SJCRH30 (cell line): ENCODE data around the gene LDB2. TPM values are rescaled to one million over a fixed set of nuclear protein-coding genes. Genes with fewer than 3 reads are reported as not detected.

Experiments
- DNase-seq, 2 experiments: peaks; one replicate each; pipeline ENCODE4 v3.0.0-alpha.2; 2015 to 2020
- H3K27ac ChIP-seq: fragments of 250-450 bp; sonication (Bioruptor Pico); 2 replicates; pipeline ENCODE4 v1.5.1; 2020; ENCODE audit warnings: mild to moderate bottlenecking, moderate library complexity
- H3K27me3 ChIP-seq: fragments of 250-450 bp; sonication (Bioruptor Pico); 2 replicates; pipeline ENCODE4 v1.5.1; 2020; ENCODE audit warnings: mild to moderate bottlenecking, moderate library complexity
- H3K36me3 ChIP-seq: fragments of 250-450 bp; sonication (Bioruptor Pico); 2 replicates; pipeline ENCODE4 v1.5.1; 2020; ENCODE audit warnings: mild to moderate bottlenecking, moderate library complexity
- H3K4me1 ChIP-seq: fragments of 250-450 bp; sonication (Bioruptor Pico); 2 replicates; pipeline ENCODE4 v1.5.1; 2020; ENCODE audit warnings: mild to moderate bottlenecking, moderate library complexity
- H3K4me3 ChIP-seq: fragments of 250-450 bp; sonication (Bioruptor Pico); 2 replicates; pipeline ENCODE4 v1.5.1; 2020; ENCODE audit warnings: mild to moderate bottlenecking, moderate library complexity
- H3K9me3 ChIP-seq: fragments of 250-450 bp; sonication (Bioruptor Pico); replicated peaks from 2 replicates; pipeline ENCODE4 v1.5.1; 2020; ENCODE audit warnings: mild to moderate bottlenecking, moderate library complexity
- total RNA-seq: library from RNA; depleted of rRNA; stranded (reverse); fragments of >200 nt; shearing (Covaris generic); gene quantifications from 2 replicates; pipeline ENCODE4 v1.2.3, GENCODE V29; 2014

The LDB2 gene
- total RNA-seq, 1 experiment from 2014 or later = 0.51 TPM

- Histone ChIP-seq H3K27ac (no peak overlapping the region), H3K9me3 (no peaks in the 10 kb centered on the region), H3K36me3 (no peaks in the 10 kb centered on the region), H3K4me1 (no peaks in the 10 kb centered on the region), H3K4me3 (no peak overlapping the region), H3K27me3 (no peaks in the 10 kb centered on the region)
- DNase-seq = no peak
These were observed 275.6 kb downstream of the LDB2 start for GRCh38 chr4:16622826-16623225.

DNA sequence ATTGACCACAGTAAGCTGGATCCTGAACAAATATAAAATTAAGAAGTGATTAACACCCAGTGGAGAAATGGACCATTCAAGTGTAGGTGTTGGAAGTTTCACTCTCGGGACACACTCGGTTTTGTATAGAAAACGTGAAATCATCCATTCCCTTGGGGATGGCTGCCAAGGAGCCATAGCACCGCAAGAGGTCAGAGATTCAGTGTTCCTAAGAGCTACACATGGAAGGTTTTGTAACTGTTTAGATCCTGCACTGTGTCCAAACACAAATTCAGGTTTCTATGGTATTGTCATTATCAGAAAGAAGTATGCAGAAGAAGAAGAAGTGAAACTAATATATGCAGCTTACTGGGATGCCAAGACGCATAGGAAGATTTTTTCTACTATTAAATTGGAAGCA, 281.0 kb downstream of the LDB2 start:
- H3K4me3 ChIP-seq = no peak overlapping the region
- H3K9me3 ChIP-seq = no peaks in the 10 kb centered on the region
- 0 out of 2 replicates have a peak, but pooled peaks cover 4% of the 10 kb centered on the region for H3K27me3 ChIP-seq
- H3K27ac ChIP-seq = no peak overlapping the region
- DNase-seq = no peak
- H3K4me1 ChIP-seq = no peaks in the 10 kb centered on the region
- no peaks in the 10 kb centered on the region for H3K36me3 ChIP-seq

GRCh38 chr4:16617011-16617410, 281.4 kb downstream of the LDB2 start:
- H3K4me1 ChIP-seq = no peaks in the 10 kb centered on the region
- H3K27me3 ChIP-seq = 0 out of 2 replicates have a peak, but pooled peaks cover 4% of the 10 kb centered on the region
- H3K9me3 ChIP-seq = no peaks in the 10 kb centered on the region
- H3K36me3 ChIP-seq = no peaks in the 10 kb centered on the region
- no peak for DNase-seq
- no peak overlapping the region for H3K4me3 ChIP-seq
- no peak overlapping the region for H3K27ac ChIP-seq

GRCh38 chr4:16609170-16609758, 289.2 kb downstream of the LDB2 start:
- no peak overlapping the region for H3K4me3 ChIP-seq
- H3K36me3 ChIP-seq = no peaks in the 10 kb centered on the region
- H3K27ac ChIP-seq = no peak overlapping the region
- H3K4me1 ChIP-seq = no peaks in the 10 kb centered on the region
- H3K9me3 ChIP-seq = no peaks in the 10 kb centered on the region
- 0 out of 2 replicates have a peak, but pooled peaks cover 4% of the 10 kb centered on the region for H3K27me3 ChIP-seq
- DNase-seq = no peak

DNA sequence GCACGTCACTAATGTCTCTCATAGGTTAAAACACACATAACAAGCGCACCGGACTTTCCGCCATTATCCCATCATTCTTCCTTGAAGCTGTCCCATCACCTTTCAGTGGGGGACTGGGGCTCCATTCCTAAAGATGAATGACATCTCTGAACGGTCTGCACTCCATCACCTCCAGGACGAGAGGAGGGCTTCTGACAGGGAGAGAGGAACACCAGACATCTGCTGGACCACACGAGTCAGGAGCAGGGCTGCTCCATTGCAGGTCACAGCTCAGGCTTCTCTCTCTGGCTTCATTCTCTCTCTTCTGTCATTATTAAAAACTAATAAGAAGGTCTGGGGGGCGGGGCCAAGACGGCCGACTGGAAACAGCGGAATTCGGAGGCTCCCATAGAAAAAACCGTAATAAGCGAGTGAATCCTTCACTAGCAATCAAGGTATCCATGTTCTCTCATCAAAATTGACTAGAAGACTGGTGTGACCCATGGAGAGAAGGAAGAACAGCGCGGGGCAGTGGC, 289.8 kb downstream of the LDB2 start:
- Histone ChIP-seq H3K36me3 (no peaks in the 10 kb centered on the region), H3K4me3 (no peak overlapping the region), H3K27me3 (0 out of 2 replicates have a peak, but pooled peaks cover 4% of the 10 kb centered on the region), H3K9me3 (no peaks in the 10 kb centered on the region), H3K4me1 (no peaks in the 10 kb centered on the region), H3K27ac (no peak overlapping the region)
- no peak for DNase-seq

DNA sequence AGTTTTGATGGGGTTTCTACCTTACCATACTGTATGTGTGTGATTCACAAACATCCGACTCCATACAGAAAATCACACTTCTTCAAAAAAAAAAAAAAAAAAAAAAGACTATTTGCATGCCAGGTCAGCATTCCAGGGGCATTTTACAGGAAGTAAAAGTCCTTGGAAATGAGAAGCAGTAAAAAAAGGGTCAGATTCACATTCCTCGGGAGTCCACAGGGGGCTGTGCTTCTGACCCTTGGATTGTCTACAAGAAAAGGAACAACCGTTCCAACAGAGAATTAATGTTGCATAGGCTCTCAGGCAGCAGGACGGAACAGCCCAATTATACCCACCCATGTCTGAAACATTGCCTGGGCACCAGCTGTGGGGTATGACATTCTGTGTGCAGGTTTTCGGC, 290.3 kb downstream of the LDB2 start:
- 0 out of 2 replicates have a peak, but pooled peaks cover 2% of the 10 kb centered on the region for H3K27me3 ChIP-seq
- H3K4me3 ChIP-seq = no peak overlapping the region
- no peak for DNase-seq
- no peak overlapping the region for H3K27ac ChIP-seq
- no peaks in the 10 kb centered on the region for H3K9me3 ChIP-seq
- no peaks in the 10 kb centered on the region for H3K36me3 ChIP-seq
- no peaks in the 10 kb centered on the region for H3K4me1 ChIP-seq

DNA sequence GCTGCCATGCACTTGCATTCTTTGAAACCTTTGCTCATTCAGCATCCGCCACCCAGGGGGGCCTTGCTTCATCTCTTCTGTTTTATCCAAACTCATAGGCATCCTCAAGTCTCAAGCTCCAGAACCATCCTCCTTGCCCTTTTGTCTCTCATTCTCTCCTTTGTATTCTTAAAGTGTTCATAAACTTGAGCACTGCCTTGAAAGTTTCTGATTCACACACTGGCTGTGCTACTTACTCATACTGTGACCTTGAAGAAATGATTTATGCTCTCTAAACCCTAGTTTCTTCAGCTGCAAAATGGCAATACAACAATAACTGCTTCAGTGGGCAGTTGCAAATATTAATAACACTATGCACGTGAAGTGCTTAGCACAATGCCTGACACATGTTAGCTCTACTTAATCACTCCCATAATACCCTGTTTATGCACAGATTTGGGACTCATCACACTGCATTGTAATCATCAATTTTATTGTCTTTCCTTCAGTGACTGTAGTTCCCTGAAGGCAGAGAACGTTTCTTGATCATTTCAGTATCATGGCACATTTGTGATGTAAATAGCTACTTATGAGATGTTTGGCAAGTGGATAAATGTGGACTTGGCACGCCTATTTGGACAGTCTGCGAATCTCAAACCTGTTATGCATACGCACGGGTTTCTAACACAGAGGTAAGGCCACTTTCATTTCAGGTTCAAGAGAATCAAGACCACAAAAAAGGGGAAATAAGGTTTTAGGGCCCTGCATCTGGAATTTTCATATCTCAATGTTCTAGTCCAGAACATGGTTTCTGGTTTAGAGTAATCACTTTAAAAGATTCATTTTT, 291.0 kb downstream of the LDB2 start:
- DNase-seq = no peak
- no peaks in the 10 kb centered on the region for H3K4me1 ChIP-seq
- no peak overlapping the region for H3K4me3 ChIP-seq
- no peak overlapping the region for H3K27ac ChIP-seq
- no peaks in the 10 kb centered on the region for H3K27me3 ChIP-seq
- H3K36me3 ChIP-seq = no peaks in the 10 kb centered on the region
- H3K9me3 ChIP-seq = no peaks in the 10 kb centered on the region

DNA sequence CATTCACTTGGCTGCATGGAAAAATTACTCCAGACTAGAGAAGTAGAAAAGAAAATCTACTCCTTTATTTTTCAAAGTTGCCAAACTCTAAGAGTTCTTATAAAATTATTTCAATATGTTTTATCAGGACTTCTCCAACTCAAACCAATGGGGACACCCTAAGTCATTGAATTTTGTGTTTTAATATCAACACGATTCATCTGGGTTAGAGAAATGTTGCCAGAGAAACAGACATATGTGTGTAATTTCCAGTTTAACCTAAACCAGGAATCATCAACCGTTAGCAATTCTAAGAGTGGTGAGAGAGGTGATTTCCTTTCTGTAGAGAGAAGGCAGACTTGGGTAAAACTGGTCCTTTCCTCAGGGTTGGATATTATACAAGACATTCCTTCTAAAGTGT, 291.8 kb downstream of the LDB2 start:
- no peak overlapping the region for H3K27ac ChIP-seq
- H3K27me3 ChIP-seq = no peaks in the 10 kb centered on the region
- no peak overlapping the region for H3K4me3 ChIP-seq
- DNase-seq = no peak
- H3K4me1 ChIP-seq = no peaks in the 10 kb centered on the region
- H3K9me3 ChIP-seq = no peaks in the 10 kb centered on the region
- H3K36me3 ChIP-seq = no peaks in the 10 kb centered on the region

GRCh38 chr4:16603178-16603577, 295.3 kb downstream of the LDB2 start:
- no peaks in the 10 kb centered on the region for H3K4me1 ChIP-seq
- no peak overlapping the region for H3K27ac ChIP-seq

GRCh38 chr4:16598597-16599206, 299.7 kb downstream of the LDB2 start:
- no peaks in the 10 kb centered on the region for H3K36me3 ChIP-seq
- H3K27me3 ChIP-seq = no peaks in the 10 kb centered on the region
- no peaks in the 10 kb centered on the region for H3K9me3 ChIP-seq
- no peak overlapping the region for H3K4me3 ChIP-seq
- no peak for DNase-seq
- 0 out of 2 replicates have a peak, but pooled peaks cover 3% of the 10 kb centered on the region for H3K4me1 ChIP-seq
- no peak overlapping the region for H3K27ac ChIP-seq

More at GRCh38 chr4:16603178-16603577, 295.3 kb downstream of the LDB2 start:
- H3K27me3 ChIP-seq = no peaks in the 10 kb centered on the region
- H3K4me3 ChIP-seq = no peak overlapping the region
- H3K36me3 ChIP-seq = no peaks in the 10 kb centered on the region
- H3K9me3 ChIP-seq = no peaks in the 10 kb centered on the region
- no peak for DNase-seq

DNA sequence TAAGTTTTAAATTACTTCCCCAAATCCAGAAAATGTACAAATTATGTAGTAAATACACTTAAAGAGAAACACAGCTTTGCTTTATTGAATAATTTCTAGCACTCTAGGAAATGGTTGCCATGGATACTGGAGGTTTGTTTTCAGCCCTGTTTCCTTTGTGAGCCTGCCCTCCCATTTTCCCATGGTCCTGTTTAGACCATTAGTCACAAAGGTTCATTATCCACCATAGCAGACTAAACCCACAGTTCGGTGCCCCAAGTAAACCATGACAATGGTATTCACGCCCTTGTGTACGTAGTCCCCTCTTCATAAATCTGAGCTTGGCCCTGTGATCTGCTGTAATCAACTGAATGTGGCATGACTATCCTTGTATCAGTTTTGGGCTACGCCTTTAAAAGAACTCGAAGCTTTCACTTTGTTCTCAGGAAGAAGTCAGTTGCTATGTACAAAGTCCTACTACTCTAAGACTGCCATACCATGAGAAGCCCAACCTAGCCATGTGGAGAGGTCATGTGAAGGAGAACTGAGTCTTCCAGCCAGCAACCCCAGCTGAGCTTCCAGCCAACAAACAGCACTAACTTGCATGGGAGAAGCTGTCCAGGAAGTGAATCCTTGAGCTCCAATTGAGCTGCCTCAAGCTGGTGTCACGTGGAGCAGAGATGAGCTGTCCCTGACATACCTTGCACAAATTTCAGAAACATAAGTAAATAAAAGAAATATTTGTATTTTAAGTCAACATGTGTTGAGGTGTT, 300.4 kb downstream of the LDB2 start:
- Histone ChIP-seq H3K27me3 (no peaks in the 10 kb centered on the region), H3K4me1 (0 out of 2 replicates have a peak, but pooled peaks cover 3% of the 10 kb centered on the region), H3K9me3 (no peaks in the 10 kb centered on the region), H3K27ac (peak overlapping the region; percentile 8; the same call in 1 of the 2 replicates), H3K4me3 (no peak overlapping the region), H3K36me3 (no peaks in the 10 kb centered on the region)
- peak in 1 of 2 experiments; percentile 29 for DNase-seq

- Histone ChIP-seq H3K9me3 (no peaks in the 10 kb centered on the region), H3K27me3 (no peaks in the 10 kb centered on the region), H3K36me3 (no peaks in the 10 kb centered on the region), H3K27ac (no peak overlapping the region), H3K4me1 (0 out of 2 replicates have a peak, but pooled peaks cover 3% of the 10 kb centered on the region), H3K4me3 (no peak overlapping the region)
- DNase-seq = no peak
These were observed 301.0 kb downstream of the LDB2 start for GRCh38 chr4:16597443-16597842.

DNA sequence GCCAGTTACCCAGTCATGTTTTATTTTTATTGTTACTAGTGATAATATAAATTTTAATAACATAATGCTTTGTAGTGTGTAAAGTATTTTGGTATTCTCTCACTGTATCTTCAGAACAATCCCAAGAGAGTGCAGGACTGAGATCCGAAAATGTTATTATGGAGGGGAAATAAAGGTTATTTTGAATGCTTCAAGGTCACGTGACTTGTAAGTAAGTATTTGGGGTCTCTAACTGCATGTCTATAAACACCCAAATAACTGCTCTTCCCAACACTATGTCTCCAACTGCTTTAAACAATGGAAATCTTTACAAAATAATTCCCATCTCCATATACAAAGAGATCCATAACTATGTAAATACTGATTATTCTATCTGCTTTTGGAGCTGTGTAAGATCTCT, 302.2 kb downstream of the LDB2 start:
- H3K4me3 ChIP-seq = no peak overlapping the region
- no peak overlapping the region for H3K27ac ChIP-seq
- no peaks in the 10 kb centered on the region for H3K36me3 ChIP-seq
- no peak for DNase-seq
- H3K4me1 ChIP-seq = 0 out of 2 replicates have a peak, but pooled peaks cover 3% of the 10 kb centered on the region
- H3K9me3 ChIP-seq = no peaks in the 10 kb centered on the region
- H3K27me3 ChIP-seq = peaks cover 4% of the 10 kb centered on the region; the same call in 1 of the 2 replicates

- DNase-seq = no peak
- H3K36me3 ChIP-seq = no peaks in the 10 kb centered on the region
- 0 out of 2 replicates have a peak, but pooled peaks cover 3% of the 10 kb centered on the region for H3K4me1 ChIP-seq
These were observed 304.3 kb downstream of the LDB2 start for GRCh38 chr4:16594128-16594527.

More at GRCh38 chr4:16594128-16594527, 304.3 kb downstream of the LDB2 start:
- H3K4me3 ChIP-seq = no peak overlapping the region
- no peak overlapping the region for H3K27ac ChIP-seq
- peaks cover 11% of the 10 kb centered on the region; the same call in 1 of the 2 replicates for H3K27me3 ChIP-seq
- no peaks in the 10 kb centered on the region for H3K9me3 ChIP-seq
